Testis (tissue), 2 donors: ENCODE results near the gene ADAR.

Experiments used
- POLR2A ChIP-seq: fragments of 450-650 bp; IDR thresholded peaks from one replicate; pipeline ENCODE4 v1.6.1; 2017; ENCODE audit warnings: antibody characterized with exemption, mild to moderate bottlenecking, moderate library complexity
- TF ChIP-seq, protein P1 (sequence below), 3 experiments: fragments of 450-650 bp in 2 of 3; fragments of 200-600 bp in 1 of 3; sonication (generic) in 1 of 3; IDR thresholded peaks; one replicate each; pipeline ENCODE4 v1.5.1; 2016 to 2019; ENCODE audit warnings: antibody characterized with exemption in 3 of 3, mild to moderate bottlenecking in 2 of 3, moderate library complexity in 1 of 3

DNA sequence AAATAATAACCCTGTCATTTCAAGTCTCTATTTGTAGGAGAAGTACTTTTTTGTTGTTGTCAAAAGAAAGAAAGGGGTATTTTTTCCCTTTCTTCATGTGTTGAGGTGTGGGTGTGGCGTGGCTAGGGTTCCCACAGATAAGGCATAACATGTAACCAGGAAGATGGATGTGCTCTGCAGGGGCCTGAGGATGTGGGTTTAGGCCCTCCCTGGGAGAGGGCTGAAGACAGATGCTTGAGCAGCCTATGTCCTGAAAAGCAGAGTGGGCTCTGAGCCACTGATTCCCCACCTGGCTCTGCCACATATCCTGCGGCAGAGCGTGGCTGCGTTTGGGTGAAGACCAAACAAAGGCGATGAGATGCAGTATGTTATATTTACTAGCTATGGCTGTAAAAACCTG, 13.9 kb upstream of the ADAR start:
- TF ChIP-seq, protein P1, sequence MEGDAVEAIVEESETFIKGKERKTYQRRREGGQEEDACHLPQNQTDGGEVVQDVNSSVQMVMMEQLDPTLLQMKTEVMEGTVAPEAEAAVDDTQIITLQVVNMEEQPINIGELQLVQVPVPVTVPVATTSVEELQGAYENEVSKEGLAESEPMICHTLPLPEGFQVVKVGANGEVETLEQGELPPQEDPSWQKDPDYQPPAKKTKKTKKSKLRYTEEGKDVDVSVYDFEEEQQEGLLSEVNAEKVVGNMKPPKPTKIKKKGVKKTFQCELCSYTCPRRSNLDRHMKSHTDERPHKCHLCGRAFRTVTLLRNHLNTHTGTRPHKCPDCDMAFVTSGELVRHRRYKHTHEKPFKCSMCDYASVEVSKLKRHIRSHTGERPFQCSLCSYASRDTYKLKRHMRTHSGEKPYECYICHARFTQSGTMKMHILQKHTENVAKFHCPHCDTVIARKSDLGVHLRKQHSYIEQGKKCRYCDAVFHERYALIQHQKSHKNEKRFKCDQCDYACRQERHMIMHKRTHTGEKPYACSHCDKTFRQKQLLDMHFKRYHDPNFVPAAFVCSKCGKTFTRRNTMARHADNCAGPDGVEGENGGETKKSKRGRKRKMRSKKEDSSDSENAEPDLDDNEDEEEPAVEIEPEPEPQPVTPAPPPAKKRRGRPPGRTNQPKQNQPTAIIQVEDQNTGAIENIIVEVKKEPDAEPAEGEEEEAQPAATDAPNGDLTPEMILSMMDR (IDR thresholded peaks at IDR 0.05), result no peak
- TF ChIP-seq POLR2A, result no peak
